PFSK-1 (cell line): ENCODE measurements around the gene SLC66A3.

Experiments used
- FOXP2 ChIP-seq: optimal IDR thresholded peaks from 2 replicates; pipeline ENCODE3; 2011; ENCODE audit warnings: borderline replicate concordance, control low read depth, inconsistent platforms; ENCODE audit not compliant: insufficient read depth; ENCODE audit errors: extremely low read length, extremely low read depth
- POLR2AphosphoS5 ChIP-seq: IDR thresholded peaks from 2 replicates; pipeline ENCODE4 v1.6.1; 2012; ENCODE audit warnings: low read depth, mild to moderate bottlenecking, control low read depth, low read length, moderate library complexity
- REST ChIP-seq, 2 experiments: IDR thresholded peaks; 2 replicates each; pipeline versions ENCODE4 v1.6.1 to v1.8.0; 2011 to 2012; ENCODE audit warnings: low read depth in 2 of 2, low read length in 2 of 2, control low read depth in 1 of 2, inconsistent platforms in 1 of 2, mild to moderate bottlenecking in 1 of 2, moderate library complexity in 1 of 2; ENCODE audit not compliant: insufficient read depth in 1 of 2
- SIN3A ChIP-seq: IDR thresholded peaks from 2 replicates; pipeline ENCODE4 v1.6.1; 2012; ENCODE audit warnings: mild to moderate bottlenecking, low read length, moderate library complexity, borderline replicate concordance; ENCODE audit not compliant: insufficient read depth
- TAF1 ChIP-seq: IDR thresholded peaks from 2 replicates; pipeline ENCODE4 v1.6.1; 2012; ENCODE audit warnings: low read length, control low read depth, borderline replicate concordance; ENCODE audit not compliant: insufficient read depth

- TF ChIP-seq POLR2AphosphoS5 = no peak
- TF ChIP-seq REST (IDR thresholded peaks at IDR 0.05; ENCODE audit: insufficient read depth in 1 of 2, low read depth in 2 of 2, low read length in 2 of 2) = no peak
- TF ChIP-seq SIN3A = no peak
- TF ChIP-seq FOXP2 = no peak
- no peak for TF ChIP-seq TAF1
Observed at GRCh38 chr2:11127761-11128160, 27.5 kb upstream of the SLC66A3 start.
